ENCODE measurements around the gene TRPC4.
"Not testable (repeated sequence)": the region's sequence is repeated elsewhere in the genome, so short reads cannot be mapped to it uniquely, and the experiment has no call there.

Gene TRPC4

GRCh38 chr13:37601648-37602440, 267.7 kb downstream of the TRPC4 start:
- DNase-seq (ENCODE audit: low spot score) = no peak

GRCh38 chr13:37599519-37599918, 270.1 kb downstream of the TRPC4 start:
- DNase-seq (ENCODE audit: low spot score) = no peak

GRCh38 chr13:37598597-37598996, 271.0 kb downstream of the TRPC4 start, which contains the start of gene POSTN:
Gene POSTN, minus strand, starts transcription at chr13:37598768. Its CDS starts 42 bp downstream, at chr13:37598726.
- DNase-seq (ENCODE audit: low spot score) = no peak

GRCh38 chr13:37597477-37598025, 272.0 kb downstream of the TRPC4 start:
- no peak for DNase-seq (ENCODE audit: low spot score)

- no peak for DNase-seq (ENCODE audit: low spot score)
Observed at GRCh38 chr13:37596805-37597204, 272.8 kb downstream of the TRPC4 start.

GRCh38 chr13:37595162-37595561, 274.4 kb downstream of the TRPC4 start:
- DNase-seq (ENCODE audit: low spot score) = no peak

- no peak for DNase-seq (ENCODE audit: low spot score)
Observed at GRCh38 chr13:37594550-37594949, 275.0 kb downstream of the TRPC4 start.

- DNase-seq (ENCODE audit: low spot score) = not testable (repeated sequence)
Observed at GRCh38 chr13:37589381-37589780, 280.2 kb downstream of the TRPC4 start.

- no peak for DNase-seq (ENCODE audit: low spot score)
Observed at GRCh38 chr13:37587236-37587635, 282.3 kb downstream of the TRPC4 start.

Measured in Ammon's horn (tissue), 1 donor.